Esophagus muscularis mucosa (tissue), 4 donors: Measurements from ENCODE around the gene ILDR1.

Experiments
- CTCF ChIP-seq, 3 experiments: fragments of 200-600 bp in 2 of 3; fragments of 450-650 bp in 1 of 3; sonication (generic) in 2 of 3; IDR thresholded peaks; one replicate each; pipeline ENCODE4 v1.5.1; 2017 to 2019; ENCODE audit warnings: antibody characterized with exemption in 3 of 3, mild to moderate bottlenecking in 2 of 3, moderate library complexity in 1 of 3
- EP300 ChIP-seq: sonication (generic); formaldehyde crosslinking; IDR thresholded peaks from one replicate; pipeline ENCODE4 v1.6.1; 2017; ENCODE audit warnings: antibody characterized with exemption
- POLR2A ChIP-seq: fragments of 450-650 bp; IDR thresholded peaks from one replicate; pipeline ENCODE4 v1.6.1; 2017; ENCODE audit warnings: antibody characterized with exemption, moderate library complexity, mild to moderate bottlenecking, low read depth
- POLR2AphosphoS5 ChIP-seq, 2 donors: sonication (generic); formaldehyde crosslinking; IDR thresholded peaks; one replicate each; pipeline ENCODE4 v1.6.1; 2017; ENCODE audit warnings: antibody characterized with exemption in 2 of 2

- TF ChIP-seq POLR2A (no peak), CTCF (IDR thresholded peaks at IDR 0.05) (no peak), POLR2AphosphoS5 (IDR thresholded peaks at IDR 0.05) (no peak), EP300 (no peak)
Measured at GRCh38 chr3:121948641-121949040, 73.4 kb downstream of the ILDR1 start.
